ENCODE data around the gene NECTIN1.
A peak's percentile ranks its signal among the peaks of the same experiment; 100 is the strongest.

Gene NECTIN1

GRCh38 chr11:119637481-119637880 lies 91.5 kb downstream of the NECTIN1 start:
- no peak for DNase-seq

GRCh38 chr11:119635776-119636175 lies 93.2 kb downstream of the NECTIN1 start:
- DNase-seq, result no peak

GRCh38 chr11:119635041-119635740 lies 93.8 kb downstream of the NECTIN1 start:
- no peak for DNase-seq

- no peak for DNase-seq
Observed at GRCh38 chr11:119634301-119634700, 94.7 kb downstream of the NECTIN1 start.

- DNase-seq, result no peak
Observed at GRCh38 chr11:119629834-119630624, 99.0 kb downstream of the NECTIN1 start.

GRCh38 chr11:119629085-119629484 lies 99.9 kb downstream of the NECTIN1 start:
- no peak for DNase-seq

GRCh38 chr11:119627286-119627685 lies 101.7 kb downstream of the NECTIN1 start:
- DNase-seq, result no peak

- DNase-seq, result no peak
Observed at GRCh38 chr11:119626871-119627270, 102.1 kb downstream of the NECTIN1 start.

GRCh38 chr11:119626197-119626841 lies 102.7 kb downstream of the NECTIN1 start:
- DNase-seq, result no peak

- DNase-seq, result no peak
Observed at GRCh38 chr11:119625206-119625978, 103.6 kb downstream of the NECTIN1 start.

GRCh38 chr11:119624629-119625028 lies 104.4 kb downstream of the NECTIN1 start:
- DNase-seq, result no peak

- no peak for DNase-seq
Observed at GRCh38 chr11:119624102-119624615, 104.8 kb downstream of the NECTIN1 start.

- DNase-seq, result no peak
Observed at GRCh38 chr11:119623682-119624081, 105.3 kb downstream of the NECTIN1 start.

- no peak for DNase-seq
Observed at GRCh38 chr11:119622454-119623143, 106.4 kb downstream of the NECTIN1 start.

- DNase-seq, result no peak
Observed at GRCh38 chr11:119619665-119620064, 109.3 kb downstream of the NECTIN1 start.

- no peak for DNase-seq
Observed at GRCh38 chr11:119618208-119618909, 110.6 kb downstream of the NECTIN1 start.

GRCh38 chr11:119617340-119617713 lies 111.7 kb downstream of the NECTIN1 start:
- no peak for DNase-seq

GRCh38 chr11:119616586-119617339 lies 112.2 kb downstream of the NECTIN1 start:
- DNase-seq, result no peak

GRCh38 chr11:119615882-119616196 lies 113.2 kb downstream of the NECTIN1 start:
- no peak for DNase-seq

GRCh38 chr11:119615003-119615881 lies 113.8 kb downstream of the NECTIN1 start:
- DNase-seq, result peak in 1 of 5 donors; percentile 20

Measured in T-helper 1 cell (primary cell).